D721Med (cell line): Measurements from ENCODE around the gene SLCO2A1.

Source experiments
- DNase-seq: peaks from one replicate; pipeline ENCODE4 v3.0.0; 2011; ENCODE audit warnings: low spot score; ENCODE audit not compliant: insufficient read length
- FAIRE-seq: peaks from 2 replicates; lab custom pipeline; 2011; peaks lifted over from hg19 to GRCh38; lab: Jason Lieb, UNC
- TF ChIP-seq, protein P1 (sequence below): IDR thresholded peaks from 2 replicates; pipeline ENCODE4 v1.5.1; 2012; ENCODE audit warnings: mild to moderate bottlenecking, control low read depth; ENCODE audit not compliant: insufficient read depth; ENCODE audit errors: missing control alignments

Gene SLCO2A1

DNA sequence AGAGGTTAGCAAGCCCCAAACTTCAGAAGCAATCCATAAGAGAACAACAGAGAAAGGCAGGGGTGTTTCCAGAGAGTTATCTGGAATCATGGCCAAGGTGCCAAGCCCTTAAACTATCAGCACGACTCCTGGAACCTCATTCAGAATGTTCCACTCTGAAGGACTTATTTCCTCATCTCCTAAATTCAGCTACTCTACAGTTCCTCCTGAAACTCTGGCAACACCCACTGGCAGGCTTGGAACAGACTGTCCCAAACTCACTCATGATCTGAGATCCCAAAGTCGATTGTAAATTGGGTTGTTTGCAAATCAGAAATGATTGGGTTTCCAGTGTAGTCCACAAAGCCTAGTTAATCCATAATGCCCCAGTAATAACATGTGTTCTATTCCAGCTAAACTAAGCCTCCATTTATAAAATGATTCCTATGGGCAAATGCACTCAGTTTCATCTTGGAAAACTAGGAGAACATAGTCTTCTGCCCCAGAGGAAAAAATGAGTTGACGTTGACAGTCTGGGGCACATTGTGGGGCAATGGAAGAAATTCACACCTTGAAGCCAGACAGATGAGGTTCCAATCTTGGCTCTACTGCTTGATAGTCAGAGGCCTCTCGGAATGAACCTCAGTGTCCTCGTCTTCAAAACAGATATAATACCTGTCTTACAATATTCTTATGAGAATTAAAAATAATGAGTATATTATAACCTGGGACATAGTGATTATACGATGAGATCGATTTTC is 65.9 kb downstream of the SLCO2A1 start:
- DNase-seq (no peak), FAIRE-seq (no peak)
- TF ChIP-seq, protein P1, sequence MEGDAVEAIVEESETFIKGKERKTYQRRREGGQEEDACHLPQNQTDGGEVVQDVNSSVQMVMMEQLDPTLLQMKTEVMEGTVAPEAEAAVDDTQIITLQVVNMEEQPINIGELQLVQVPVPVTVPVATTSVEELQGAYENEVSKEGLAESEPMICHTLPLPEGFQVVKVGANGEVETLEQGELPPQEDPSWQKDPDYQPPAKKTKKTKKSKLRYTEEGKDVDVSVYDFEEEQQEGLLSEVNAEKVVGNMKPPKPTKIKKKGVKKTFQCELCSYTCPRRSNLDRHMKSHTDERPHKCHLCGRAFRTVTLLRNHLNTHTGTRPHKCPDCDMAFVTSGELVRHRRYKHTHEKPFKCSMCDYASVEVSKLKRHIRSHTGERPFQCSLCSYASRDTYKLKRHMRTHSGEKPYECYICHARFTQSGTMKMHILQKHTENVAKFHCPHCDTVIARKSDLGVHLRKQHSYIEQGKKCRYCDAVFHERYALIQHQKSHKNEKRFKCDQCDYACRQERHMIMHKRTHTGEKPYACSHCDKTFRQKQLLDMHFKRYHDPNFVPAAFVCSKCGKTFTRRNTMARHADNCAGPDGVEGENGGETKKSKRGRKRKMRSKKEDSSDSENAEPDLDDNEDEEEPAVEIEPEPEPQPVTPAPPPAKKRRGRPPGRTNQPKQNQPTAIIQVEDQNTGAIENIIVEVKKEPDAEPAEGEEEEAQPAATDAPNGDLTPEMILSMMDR, result no peak

DNA sequence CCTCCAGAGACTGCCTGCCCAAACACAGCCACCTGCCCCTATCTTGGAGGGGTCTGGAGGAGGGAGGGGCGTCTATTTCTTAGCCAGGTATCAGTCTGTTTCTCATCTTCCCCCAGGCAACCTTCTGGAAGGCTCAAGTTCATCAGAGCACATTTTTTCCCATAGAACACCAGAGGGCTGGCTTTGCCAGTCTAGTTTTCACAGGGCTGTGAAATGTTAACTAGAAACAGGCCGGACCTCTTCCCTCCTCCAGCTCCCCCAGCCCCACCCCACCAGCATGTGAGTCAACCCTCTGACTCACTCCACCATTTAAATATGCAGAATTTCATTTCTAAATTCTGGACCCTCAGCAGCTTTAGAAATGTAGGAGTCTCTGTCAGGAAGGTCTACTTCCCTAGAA is 66.9 kb downstream of the SLCO2A1 start:
- no peak for FAIRE-seq
- no peak for DNase-seq
- TF ChIP-seq, protein P1, result no peak

DNA sequence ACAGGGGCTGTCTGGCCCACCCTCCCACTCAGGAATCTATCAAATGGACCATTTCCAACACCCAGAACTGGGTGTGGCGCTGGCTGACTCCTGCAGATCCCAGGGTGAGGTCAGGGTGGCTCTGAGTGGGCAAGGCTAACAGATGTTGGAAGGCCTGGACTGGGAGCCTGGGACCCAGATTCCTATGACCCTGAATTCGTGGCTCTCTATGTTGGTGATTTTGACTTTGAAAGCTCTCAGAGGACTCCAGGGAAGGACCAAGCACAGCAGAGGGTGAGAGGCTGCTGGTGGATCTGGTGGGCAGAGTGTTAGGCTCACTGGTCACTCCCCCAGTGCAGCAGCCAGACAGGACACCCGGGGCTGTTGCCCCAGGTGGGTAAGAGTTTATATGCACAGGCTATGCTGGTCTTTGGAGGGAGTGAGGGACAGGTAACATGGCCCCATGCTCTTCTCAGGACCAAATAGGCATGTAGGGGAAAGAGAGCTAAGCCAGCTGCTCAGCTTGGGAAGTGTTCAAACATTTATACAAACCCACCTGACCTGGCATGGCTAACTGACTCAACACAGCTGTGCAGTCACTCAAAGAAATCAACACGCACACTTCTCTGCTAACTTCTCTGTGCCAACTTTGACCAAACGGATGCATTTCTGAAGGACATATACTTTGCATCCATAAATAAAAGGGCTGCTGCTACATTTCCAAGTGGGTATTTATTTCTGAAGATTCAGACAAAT is 71.5 kb downstream of the SLCO2A1 start:
- FAIRE-seq (no peak), DNase-seq (no peak)
- TF ChIP-seq, protein P1, result no peak

DNA sequence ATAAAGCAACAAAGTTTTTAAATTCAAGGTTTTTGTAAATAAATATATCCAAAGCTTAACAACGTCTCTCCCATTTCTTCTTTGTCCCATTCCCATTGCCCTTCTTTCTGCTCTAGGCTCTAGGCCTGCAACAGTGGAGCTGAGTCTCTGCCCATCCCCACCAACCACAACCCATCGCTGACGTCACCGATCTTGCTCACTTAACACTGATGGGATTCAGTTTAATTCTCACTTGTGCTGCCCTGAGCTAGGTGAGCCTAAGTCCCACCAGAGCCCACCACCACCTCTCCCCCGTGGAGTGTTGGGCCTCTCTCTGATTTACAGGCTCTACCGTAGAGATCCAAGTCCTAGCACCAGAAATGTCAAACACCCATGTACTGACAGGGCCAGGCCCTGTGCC is 72.7 kb downstream of the SLCO2A1 start:
- DNase-seq (no peak), FAIRE-seq (no peak)
- TF ChIP-seq, protein P1, result no peak

DNA sequence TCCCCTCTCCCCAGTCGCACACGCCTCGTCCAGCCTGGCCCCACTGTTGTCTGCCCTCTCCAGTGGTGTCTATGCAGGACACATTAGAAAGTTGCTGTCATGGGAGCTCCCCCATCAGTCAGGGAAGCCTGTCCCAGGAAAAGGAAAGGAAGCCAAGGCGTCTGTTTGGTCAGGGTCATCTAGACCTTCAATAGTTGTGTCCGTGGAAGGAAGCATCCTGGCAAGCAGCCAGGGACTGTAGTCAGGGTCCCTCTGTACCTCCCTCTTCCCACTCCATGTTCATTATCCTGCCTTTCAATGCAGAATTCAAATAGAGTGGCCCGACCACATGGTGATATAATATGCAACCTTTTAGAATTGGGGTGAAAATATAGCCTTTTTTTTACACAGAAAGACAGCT is 73.4 kb downstream of the SLCO2A1 start:
- DNase-seq, result no peak
- FAIRE-seq, result no peak
- TF ChIP-seq, protein P1, result no peak

DNA sequence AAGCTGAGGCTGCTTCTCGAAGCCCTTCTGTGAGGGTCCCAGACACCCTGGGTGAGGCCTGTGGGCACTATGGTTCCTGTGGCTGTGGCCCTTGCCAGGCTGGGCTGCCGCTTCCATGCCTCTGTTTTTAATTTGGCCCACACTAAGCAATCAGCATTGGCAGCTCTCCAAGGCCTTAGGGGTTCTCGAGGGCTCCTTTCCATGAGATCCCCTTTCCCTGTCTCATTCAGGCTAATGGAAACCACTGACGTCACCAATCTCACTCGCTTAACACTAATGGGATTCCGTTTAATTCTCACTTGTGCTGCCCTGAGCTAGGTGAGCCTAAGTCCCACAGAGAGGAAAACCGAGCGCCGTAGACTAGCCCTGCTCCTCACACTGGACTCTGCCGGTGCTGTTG is 73.8 kb downstream of the SLCO2A1 start:
- DNase-seq (no peak), FAIRE-seq (no peak)
- TF ChIP-seq, protein P1, result no peak
